Glutamatergic neuron (in vitro differentiated cells): ENCODE measurements around the gene METAP1. TPM values are rescaled to one million over a fixed set of nuclear protein-coding genes. Genes with fewer than 3 reads are reported as not detected.

ENCODE experiments used
- DNase-seq: peaks from one replicate; pipeline ENCODE4 v3.0.0; 2022
- H3K27ac Mint-ChIP-seq: one replicate; pipeline ENCODE4 v1.8.0; 2020; ENCODE audit warnings: mild to moderate bottlenecking, mixed read lengths, inconsistent platforms; ENCODE audit not compliant: unreplicated experiment
- H3K27me3 Mint-ChIP-seq: one replicate; pipeline ENCODE4 v1.8.0; 2020; ENCODE audit warnings: mild to moderate bottlenecking, moderate library complexity, mixed read lengths, inconsistent platforms; ENCODE audit not compliant: unreplicated experiment
- H3K36me3 Mint-ChIP-seq: one replicate; pipeline ENCODE4 v1.8.0; 2020; ENCODE audit warnings: mild to moderate bottlenecking, mixed read lengths, inconsistent platforms; ENCODE audit not compliant: unreplicated experiment
- H3K4me1 Mint-ChIP-seq: one replicate; pipeline ENCODE4 v1.8.0; 2020; ENCODE audit warnings: mild to moderate bottlenecking, low read depth, mixed read lengths, inconsistent platforms; ENCODE audit not compliant: unreplicated experiment
- H3K4me3 Mint-ChIP-seq: one replicate; pipeline ENCODE4 v1.8.0; 2020; ENCODE audit warnings: mild to moderate bottlenecking, mixed read lengths, inconsistent platforms; ENCODE audit not compliant: unreplicated experiment
- H3K9me3 Mint-ChIP-seq: one replicate; pipeline ENCODE4 v1.8.0; 2020; ENCODE audit warnings: mild to moderate bottlenecking, moderate library complexity, mixed read lengths, inconsistent platforms; ENCODE audit not compliant: unreplicated experiment
- total RNA-seq: library from RNA; stranded (reverse); fragmentation: NEBNext Ultra II Directional; extraction: Animal tissue kit (Norgen Biotek cat#: 25700); gene quantifications from one replicate; pipeline ENCODE4 v1.2.1, GENCODE V29; 2021; ENCODE audit not compliant: unreplicated experiment
- TF ChIP-seq, protein P1 (sequence below): fragments of 200-600 bp; sonication (generic); IDR thresholded peaks from one replicate; pipeline ENCODE4 v1.5.0; 2021; ENCODE audit not compliant: partially characterized antibody, unreplicated experiment

Gene METAP1
- total RNA-seq, 1 donor from 2014 or later, result 26.2 TPM

DNA sequence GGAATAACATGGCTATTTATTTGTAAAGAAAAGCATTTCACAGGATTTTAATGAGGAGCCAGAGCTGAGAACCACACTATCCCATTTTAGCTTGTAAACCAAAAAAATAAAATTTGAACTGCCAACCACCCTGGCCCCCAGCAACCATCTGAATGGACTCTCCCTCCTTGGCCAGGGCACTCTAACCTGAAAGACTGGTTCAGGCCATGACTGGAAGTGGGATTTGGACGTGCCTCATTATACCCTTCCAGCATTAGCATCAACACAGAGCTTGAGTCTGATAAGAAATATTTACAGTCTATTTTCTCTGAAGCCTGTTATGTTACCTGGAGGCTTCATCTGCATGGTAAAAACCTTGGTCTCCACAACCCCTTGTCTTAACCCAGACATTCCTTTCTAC lies 30.0 kb downstream of the METAP1 start:
- DNase-seq, result no peak
- Mint-ChIP-seq H3K4me1 (peaks cover 28% of the 10 kb centered on the region), H3K27me3 (peaks cover 2% of the 10 kb centered on the region), H3K27ac (no peak overlapping the region), H3K4me3 (no peak overlapping the region), H3K9me3 (peaks cover 7% of the 10 kb centered on the region), H3K36me3 (peaks cover 12% of the 10 kb centered on the region)
- TF ChIP-seq, protein P1, sequence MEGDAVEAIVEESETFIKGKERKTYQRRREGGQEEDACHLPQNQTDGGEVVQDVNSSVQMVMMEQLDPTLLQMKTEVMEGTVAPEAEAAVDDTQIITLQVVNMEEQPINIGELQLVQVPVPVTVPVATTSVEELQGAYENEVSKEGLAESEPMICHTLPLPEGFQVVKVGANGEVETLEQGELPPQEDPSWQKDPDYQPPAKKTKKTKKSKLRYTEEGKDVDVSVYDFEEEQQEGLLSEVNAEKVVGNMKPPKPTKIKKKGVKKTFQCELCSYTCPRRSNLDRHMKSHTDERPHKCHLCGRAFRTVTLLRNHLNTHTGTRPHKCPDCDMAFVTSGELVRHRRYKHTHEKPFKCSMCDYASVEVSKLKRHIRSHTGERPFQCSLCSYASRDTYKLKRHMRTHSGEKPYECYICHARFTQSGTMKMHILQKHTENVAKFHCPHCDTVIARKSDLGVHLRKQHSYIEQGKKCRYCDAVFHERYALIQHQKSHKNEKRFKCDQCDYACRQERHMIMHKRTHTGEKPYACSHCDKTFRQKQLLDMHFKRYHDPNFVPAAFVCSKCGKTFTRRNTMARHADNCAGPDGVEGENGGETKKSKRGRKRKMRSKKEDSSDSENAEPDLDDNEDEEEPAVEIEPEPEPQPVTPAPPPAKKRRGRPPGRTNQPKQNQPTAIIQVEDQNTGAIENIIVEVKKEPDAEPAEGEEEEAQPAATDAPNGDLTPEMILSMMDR, result no peak

DNA sequence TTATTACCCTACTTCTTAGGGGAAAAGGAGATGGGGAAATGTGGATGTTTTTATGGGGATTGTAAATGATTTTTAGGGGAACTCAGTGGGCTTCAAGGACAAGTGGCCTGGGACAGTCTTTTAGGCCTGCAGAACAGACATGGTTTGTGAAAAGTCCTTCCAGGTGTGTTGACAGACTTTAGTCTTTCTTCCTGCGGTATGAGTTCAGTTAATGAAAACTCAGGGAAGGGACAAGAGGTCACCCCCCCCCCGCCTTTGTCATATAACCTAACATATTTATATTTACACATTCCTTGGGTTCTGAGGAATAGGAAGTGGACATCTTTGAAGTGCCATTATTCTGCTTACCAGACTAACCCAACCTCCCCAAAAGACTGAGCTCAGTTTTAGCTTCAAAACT lies 31.8 kb downstream of the METAP1 start:
- H3K27ac Mint-ChIP-seq, result no peak overlapping the region
- peaks cover 2% of the 10 kb centered on the region for H3K27me3 Mint-ChIP-seq
- no peak overlapping the region for H3K4me3 Mint-ChIP-seq
- peaks cover 3% of the 10 kb centered on the region for H3K9me3 Mint-ChIP-seq
- TF ChIP-seq, protein P1, result no peak
- no peaks in the 10 kb centered on the region for H3K36me3 Mint-ChIP-seq
- H3K4me1 Mint-ChIP-seq, result peaks cover 28% of the 10 kb centered on the region
- no peak for DNase-seq

GRCh38 chr4:99028187-99028586 lies 32.7 kb downstream of the METAP1 start:
- TF ChIP-seq, protein P1, result no peak
- Mint-ChIP-seq H3K4me3 (no peak overlapping the region), H3K27me3 (peaks cover 2% of the 10 kb centered on the region), H3K27ac (no peak overlapping the region), H3K4me1 (peaks cover 28% of the 10 kb centered on the region), H3K36me3 (no peaks in the 10 kb centered on the region), H3K9me3 (peaks cover 3% of the 10 kb centered on the region)
- DNase-seq, result no peak

GRCh38 chr4:99029018-99029735 lies 33.7 kb downstream of the METAP1 start:
- Mint-ChIP-seq H3K9me3 (peaks cover 3% of the 10 kb centered on the region), H3K27ac (no peak overlapping the region), H3K27me3 (peaks cover 2% of the 10 kb centered on the region), H3K4me1 (peaks cover 22% of the 10 kb centered on the region), H3K4me3 (no peak overlapping the region), H3K36me3 (no peaks in the 10 kb centered on the region)
- TF ChIP-seq, protein P1, result no peak
- DNase-seq, result no peak

DNA sequence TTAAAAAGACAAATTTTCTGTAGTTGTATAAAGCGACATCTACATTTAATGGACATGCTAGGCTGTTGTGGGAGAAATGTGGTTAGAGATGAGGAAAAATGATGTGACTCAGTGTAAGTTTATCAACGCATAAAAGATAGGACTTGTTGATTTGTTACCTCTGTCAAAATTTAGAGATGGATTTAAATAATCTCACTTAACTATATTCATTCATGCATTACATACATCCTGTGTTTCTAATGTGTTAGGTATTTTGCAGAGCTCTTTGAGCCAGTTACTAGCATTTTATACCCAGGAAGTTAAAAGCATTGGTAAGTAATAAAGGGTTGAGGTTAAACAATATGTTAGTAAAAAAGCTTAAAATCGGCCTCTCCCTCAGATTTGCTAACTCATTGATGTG lies 34.3 kb downstream of the METAP1 start:
- Mint-ChIP-seq H3K27me3 (no peaks in the 10 kb centered on the region), H3K27ac (no peak overlapping the region), H3K4me3 (no peak overlapping the region), H3K36me3 (no peaks in the 10 kb centered on the region), H3K4me1 (peaks cover 15% of the 10 kb centered on the region), H3K9me3 (no peaks in the 10 kb centered on the region)
- DNase-seq, result no peak
- TF ChIP-seq, protein P1, result no peak
